GM12892 (cell line): ENCODE measurements around the gene RRP1B.

Experiments
- POLR2A ChIP-seq: IDR thresholded peaks from 2 replicates; pipeline ENCODE4 v1.6.1; 2011; ENCODE audit warnings: low read depth, low read length, control low read depth
- POLR2AphosphoS5 ChIP-seq: IDR thresholded peaks from 2 replicates; pipeline ENCODE4 v1.6.1; 2011; ENCODE audit warnings: low read depth, low read length, control low read depth
- TAF1 ChIP-seq: IDR thresholded peaks from 2 replicates; pipeline ENCODE4 v1.6.1; 2011; ENCODE audit warnings: low read depth, mild to moderate bottlenecking, control low read depth, low read length, borderline replicate concordance

GRCh38 chr21:43657355-43658087 lies 1.8 kb upstream of the RRP1B start:
- TF ChIP-seq TAF1 (no peak), POLR2A (no peak), POLR2AphosphoS5 (no peak)
